Measurements from ENCODE around the gene NARF. TPM values are rescaled to one million over a fixed set of nuclear protein-coding genes. Genes with fewer than 3 reads are reported as not detected.
A peak's percentile ranks its signal among the peaks of the same experiment; 100 is the strongest.
"Not testable (repeated sequence)": the region's sequence is repeated elsewhere in the genome, so short reads cannot be mapped to it uniquely, and the experiment has no call there.

NARF gene
- total RNA-seq, 1 donor: 80.5 TPM

DNA sequence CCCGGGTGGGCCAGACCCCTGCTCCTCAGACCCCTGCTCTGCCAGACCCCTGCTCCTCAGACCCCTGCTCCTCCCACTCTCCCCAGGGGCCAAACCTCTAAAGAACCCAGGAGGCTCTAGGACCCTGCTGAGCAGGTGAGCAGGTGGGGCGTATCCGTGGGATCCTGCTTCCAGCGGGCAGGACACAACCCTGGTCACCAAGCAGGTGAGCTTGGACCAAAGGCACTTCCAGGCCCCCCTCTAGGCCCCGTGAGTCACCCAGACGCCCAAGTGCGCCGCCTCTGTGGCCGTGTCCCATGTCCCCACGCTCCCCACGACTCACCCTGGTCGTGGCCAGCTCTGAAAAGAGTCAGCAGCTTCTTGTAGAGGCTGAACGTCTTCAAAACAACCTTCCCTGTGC, 13.0 kb upstream of the NARF start:
- no peak for DNase-seq (ENCODE audit: low read depth in 2 of 3, low spot score in 2 of 3)

DNA sequence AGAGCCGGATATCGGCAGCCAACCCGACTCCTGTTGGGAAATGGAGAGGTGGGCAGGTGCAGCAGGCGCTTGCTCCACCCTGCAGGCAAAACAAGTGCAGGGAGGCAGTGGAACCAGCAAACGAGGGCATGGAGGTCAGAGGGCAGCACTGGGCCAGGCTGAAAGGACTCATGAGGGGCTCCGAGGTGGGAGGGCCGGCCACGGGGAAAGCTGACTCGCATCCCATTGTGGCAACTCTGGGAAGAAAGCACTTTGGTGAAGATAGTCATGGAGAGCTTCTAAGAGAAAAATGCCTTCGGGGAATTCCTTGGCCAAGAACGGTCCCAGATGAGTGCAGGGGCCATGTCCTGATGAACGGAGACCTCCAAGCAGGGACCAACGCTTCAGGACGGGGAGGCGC, 12.4 kb upstream of the NARF start:
- DNase-seq (ENCODE audit: low read depth in 2 of 3, low spot score in 2 of 3): no peak

DNA sequence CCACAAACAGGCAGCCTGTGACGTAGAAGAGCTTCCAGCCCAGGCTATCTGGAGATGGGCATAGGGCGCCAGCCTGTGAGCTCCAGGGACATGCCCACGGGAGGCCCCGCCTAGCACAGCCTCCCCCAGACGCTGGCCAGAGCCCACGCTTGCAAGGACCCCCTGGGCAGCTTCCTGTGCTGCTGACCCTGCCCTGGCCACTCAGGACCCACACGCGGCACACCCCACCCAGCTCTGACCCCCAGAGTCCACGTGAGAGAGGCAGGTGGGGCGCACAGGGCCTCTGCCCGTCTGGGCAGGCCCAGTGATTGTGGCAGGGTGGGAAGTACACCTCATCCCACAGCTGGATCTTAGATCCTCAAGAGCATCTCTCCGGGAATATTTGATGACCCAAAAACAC, 11.9 kb upstream of the NARF start:
- DNase-seq (ENCODE audit: low read depth in 2 of 3, low spot score in 2 of 3): no peak

DNA sequence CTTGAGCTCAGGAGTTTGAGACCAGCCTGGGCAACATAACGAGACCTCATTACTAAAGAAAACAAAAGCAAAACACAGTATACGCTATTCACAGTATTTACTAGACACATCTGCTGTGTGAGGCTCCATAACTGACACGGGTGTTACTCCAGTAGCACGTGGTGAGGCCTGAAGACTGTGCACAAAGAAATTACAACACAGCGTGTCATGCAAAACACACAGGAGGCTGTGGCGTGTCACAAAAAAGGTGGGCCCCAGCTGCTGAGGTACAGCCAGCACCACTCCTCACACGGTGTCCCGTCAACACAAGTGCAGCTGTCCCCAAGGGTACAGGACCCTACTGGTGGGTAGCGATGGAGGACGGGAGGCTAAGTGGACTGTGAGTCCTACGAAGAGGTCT, 10.7 kb upstream of the NARF start:
- no peak for DNase-seq (ENCODE audit: low read depth in 2 of 3, low spot score in 2 of 3)

DNA sequence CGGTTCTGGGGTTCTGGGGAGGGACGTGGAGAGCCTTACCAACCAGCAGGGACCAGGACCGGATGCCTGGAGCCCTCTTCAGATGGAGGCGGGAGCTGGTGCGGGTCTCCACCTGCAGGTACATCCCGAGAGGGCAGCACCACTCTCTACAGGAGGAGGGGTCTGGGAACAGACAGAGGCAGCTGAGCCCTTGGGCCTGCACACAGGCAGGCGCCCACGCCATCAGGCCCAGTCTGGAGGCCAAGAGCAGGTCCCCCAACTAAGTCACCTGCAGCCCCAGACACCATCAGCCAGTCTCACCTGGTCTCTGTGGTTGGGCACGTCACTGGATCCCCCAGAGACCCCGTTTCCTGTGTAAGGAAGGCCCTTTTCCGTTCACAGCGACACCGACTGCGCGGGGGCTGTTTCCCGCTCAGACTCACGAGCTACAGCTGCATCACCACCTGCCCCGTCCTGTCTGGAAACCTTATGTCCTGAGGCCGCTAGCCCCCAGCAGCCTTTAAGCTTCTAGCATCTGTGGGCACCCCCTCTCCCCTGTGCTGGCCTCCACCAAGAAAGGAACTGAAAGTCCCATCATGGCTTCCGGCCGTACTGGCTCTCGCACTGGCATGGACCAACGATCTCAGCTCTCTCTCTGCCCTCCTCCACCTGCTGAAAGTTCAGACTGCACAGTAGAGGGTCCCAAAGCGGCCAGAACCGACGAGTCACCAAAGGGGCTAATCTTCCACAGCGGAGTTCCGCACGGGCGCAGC, 9.2 kb upstream of the NARF start:
- peak; percentile 39 to 77 (median 62) for DNase-seq (ENCODE audit: low read depth in 2 of 3, low spot score in 2 of 3)

DNA sequence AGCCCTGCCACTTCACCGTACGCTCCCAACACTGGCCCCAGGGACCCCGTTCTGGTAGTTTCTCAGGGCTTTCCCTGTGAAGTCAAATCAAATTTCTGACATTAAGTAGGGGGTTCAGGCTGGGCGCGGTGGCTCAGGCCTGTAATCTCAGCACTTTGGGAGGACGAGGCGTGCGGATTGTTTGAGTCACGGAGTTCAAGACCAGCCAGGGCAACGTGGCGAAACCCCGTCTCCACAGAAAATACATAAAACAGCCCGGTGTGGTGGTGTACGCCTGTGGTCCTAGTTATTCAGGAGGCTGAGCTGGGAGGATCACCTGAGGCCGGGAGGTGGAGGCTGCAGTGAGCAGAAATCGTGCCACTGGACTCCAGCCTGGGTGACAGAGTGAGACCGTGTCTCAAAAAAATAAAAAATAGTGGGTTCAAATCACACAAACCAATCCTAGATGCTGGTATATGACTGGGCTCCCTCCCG, 8.6 kb upstream of the NARF start:
- no peak for DNase-seq (ENCODE audit: low read depth in 2 of 3, low spot score in 2 of 3)

DNA sequence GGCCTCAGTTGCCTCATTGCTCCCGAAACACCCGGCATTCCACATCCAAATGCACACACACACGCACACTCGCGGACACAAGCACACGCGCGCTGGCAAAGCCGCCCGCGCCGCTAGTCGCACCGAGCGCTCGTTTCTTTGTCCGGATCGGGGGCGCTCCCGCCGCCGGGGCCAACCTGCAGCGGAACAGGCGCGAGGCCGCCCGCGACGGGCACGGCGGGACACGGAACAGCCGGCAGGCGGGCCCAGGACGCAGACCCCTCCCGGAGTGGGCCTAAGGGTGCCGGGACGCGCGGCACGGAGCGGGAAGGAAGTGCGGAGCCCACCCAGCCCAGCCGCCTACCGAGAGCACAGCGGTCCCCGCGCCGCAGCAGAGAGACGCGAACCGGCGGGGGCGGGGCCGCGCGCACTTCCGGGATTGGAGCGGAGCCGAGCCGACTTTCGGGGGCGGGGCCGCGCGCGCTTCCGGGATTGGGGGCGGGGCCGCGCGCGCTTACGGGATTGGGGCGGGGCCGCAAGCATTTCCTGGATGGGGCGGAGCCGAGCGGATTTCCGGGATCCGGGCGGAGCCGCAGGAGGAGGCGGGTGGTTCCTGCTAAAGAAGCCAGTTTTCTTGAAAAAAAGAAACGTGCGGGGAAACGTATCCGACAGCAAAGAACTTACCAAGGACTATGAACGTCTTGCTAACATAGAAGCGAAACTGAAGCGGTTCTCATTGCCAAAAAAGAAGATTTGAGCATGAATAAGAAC, 8.0 kb upstream of the NARF start, which contains the start of gene CYBC1:
Gene CYBC1 (minus strand): TSS at position 396 of the 750 bp plus-strand sequence. CDS start 1,498 bp downstream, outside the sequence.
- DNase-seq (ENCODE audit: low read depth in 2 of 3, low spot score in 2 of 3): peak; percentile 92 to 95 (median 94)

DNA sequence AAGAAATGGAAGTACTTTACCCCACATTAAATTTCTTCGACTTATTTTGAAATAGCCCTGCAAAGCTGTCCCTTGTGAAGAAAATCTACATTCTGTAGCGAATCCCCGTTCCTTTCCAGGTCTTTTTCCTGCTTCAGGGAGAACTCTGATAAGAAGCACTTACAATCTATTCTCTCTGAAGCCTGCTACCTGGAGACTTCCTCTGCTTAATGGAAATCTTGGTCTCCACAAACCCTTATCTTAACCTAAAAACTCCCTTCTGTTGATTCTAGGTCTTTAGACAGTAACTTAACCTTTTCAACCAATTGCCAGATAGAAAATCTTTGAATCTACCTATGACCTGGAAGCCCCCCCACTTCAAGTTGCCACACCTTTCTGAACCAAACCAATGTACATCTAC, 6.4 kb upstream of the NARF start:
- no peak for DNase-seq (ENCODE audit: low read depth in 2 of 3, low spot score in 2 of 3)

DNA sequence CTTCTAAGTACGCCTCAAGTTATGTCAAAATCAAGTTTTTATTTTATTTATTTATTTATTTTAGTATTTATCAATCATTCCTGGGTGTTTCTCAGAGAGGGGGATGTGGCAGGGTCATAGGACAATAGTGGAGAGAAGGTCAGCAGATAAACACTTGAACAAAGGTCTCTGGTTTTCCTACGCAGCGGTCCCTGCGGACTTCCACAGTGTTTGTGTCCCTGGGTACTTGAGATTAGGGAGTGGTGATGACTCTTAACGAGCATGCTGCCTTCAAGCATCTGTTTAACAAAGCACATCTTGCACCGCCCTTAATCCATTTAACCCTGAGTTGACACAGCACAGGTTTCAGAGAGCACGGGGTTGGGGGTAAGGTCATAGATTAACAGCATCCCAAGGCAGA, 5.4 kb upstream of the NARF start:
- not testable (repeated sequence) for DNase-seq (ENCODE audit: low read depth in 2 of 3, low spot score in 2 of 3)

DNA sequence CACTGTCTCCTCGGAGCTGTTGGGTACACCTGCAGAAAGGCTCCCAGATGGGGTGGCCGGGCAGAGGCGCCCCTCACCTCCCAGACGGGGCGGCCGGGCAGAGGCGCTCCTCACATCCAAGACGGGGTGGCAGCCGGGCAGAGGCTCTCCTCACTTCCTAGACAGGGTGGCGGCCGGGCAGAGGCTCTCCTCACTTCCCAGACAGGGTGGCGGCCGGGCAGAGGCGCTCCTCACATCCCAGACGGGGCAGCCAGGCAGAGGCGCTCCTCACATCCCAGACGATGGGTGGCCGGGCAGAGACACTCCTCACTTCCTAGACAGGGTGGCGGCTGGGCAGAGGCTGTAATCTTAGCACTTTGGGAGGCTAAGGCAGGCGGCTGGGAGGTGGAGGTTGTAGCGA, 4.8 kb upstream of the NARF start:
- DNase-seq (ENCODE audit: low read depth in 2 of 3, low spot score in 2 of 3): not testable (repeated sequence)

DNA sequence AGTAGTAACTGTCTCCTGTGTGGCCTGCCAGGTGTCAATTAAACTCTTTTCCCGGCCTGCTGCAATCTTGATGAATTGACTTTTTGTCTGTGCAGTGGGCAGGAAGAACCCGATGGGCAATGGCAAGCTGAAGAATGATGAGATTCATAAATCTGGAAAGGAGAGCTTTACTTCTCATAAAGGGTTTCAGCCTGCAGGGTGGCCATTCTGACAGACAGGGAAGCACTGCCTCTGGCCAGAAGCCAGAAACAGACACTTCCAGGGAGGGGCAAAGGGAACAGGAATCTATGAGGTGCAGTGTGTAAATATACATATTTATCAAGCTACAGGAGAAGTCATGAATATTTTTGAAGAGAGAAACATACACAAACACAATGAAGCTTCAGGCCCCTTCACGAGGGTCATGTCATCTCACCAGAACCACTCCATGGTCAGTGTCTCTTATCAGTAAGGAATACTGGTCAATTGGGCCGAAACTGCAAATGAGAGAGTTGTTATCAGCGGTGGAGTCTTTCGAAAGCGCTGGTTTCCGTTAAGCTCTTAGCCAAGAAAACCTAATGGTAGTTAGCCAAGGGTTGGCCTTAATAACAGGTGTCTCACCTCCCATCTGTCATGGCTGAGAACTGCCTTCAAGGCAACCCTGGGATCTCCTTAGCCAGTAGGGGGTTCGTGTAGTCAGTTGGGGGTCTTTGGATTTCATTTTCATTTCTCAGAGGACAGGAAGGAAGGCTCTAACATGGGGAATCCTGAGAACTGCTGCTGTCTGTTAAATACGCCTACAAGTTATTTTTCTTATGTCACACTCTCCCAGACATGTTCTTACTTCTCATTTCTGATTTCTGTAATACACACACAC, 1.2 kb upstream of the NARF start:
- no peak for DNase-seq (ENCODE audit: low read depth in 2 of 3, low spot score in 2 of 3)

DNA sequence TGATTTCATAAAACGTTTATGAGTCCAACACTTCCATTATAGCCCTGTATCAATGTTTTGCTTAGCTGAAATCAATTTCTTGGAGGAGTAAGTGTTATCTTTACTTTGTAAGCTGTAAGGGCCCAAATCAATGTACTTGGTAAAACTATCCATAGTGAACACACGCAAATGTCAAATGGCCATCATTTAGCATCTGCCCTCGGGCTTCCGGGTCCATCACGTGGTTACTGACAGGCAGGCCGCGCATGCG, 687 bp upstream of the NARF start:
- DNase-seq (ENCODE audit: low read depth in 2 of 3, low spot score in 2 of 3): peak in 1 of 3 donors; percentile 95

DNA sequence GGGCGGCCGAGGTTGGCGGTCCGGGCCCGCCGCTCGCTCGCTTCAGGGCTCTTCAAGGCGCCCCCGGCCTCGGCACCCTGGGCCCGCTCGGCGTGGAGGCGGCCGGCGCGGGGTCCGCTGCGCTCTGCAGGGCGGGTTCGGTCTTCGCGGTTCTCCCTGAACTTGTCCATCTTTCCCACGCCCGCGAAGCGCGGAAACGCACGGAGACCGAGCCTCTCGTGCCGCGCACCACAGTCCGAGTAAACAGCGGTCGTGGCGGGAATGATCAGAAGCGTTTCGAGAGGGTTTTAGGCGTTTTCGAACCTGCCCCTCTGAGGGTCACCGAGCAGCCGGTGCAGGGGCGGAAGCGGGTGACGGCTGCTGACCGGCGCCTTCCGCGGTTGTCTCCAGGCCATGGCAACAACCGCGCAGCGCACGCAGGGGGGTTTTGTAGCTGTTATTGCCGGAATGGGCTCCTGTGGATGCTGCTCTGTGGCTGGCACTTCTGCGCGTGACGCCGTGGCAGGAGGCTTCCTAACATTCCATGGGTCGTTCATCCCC, 414 bp downstream of the NARF start:
- DNase-seq (ENCODE audit: low read depth in 2 of 3, low spot score in 2 of 3): peak in 2 of 3 donors; percentile 47 to 52

DNA sequence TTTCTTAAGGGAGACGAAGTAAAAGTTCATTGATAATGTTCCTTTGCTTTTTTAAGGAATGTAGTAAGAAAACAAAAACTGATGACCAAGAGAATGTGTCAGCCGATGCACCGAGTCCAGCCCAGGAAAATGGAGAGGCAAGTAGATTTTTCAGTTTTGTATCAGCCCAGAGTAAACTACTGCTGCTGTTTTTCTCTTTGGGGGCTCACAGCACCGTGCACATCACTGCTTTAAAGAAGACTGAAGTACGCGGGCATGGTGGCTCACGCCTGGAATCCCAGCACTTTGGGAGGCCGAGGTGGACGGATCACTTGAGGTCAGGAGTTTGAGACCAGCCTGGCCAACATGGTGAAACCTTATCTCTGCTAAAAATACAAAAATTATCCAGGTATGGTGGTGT, 1.4 kb downstream of the NARF start:
- DNase-seq (ENCODE audit: low read depth in 2 of 3, low spot score in 2 of 3): not testable (repeated sequence)

DNA sequence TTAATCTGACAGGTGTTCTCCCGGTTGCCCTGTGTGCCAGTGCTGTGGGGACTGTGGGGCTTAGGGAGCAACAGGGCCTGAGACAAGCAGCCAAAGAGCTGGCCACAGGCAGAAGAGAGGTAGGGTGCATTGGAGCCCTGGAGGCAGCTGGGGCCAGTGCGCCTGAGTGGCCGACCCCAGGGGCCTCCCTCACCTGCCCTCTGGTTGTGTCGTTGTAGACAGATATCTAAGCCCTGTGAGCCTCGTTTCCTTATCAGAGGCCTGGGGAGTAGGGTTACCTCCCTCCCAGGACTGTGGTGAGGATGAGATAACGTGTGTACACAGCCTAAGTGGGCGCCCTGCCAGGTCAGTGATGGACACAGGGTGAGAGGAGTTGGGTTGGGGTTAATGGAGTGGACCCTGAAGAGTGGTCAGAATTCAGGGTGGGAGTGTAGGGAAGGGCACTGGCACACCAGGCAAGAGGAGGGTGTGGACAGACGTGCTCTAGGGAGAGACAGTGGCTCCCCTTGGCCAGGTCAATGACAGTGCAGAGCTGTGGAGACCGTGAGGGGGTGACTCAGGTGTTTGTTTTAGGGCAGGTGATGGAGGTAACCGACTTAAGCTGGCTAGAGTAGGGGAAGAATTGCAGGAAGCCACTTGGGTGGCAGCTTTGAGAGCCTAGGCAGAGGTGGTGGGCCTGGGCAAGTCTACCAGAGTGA, 3.4 kb downstream of the NARF start:
- DNase-seq (ENCODE audit: low read depth in 2 of 3, low spot score in 2 of 3): no peak

DNA sequence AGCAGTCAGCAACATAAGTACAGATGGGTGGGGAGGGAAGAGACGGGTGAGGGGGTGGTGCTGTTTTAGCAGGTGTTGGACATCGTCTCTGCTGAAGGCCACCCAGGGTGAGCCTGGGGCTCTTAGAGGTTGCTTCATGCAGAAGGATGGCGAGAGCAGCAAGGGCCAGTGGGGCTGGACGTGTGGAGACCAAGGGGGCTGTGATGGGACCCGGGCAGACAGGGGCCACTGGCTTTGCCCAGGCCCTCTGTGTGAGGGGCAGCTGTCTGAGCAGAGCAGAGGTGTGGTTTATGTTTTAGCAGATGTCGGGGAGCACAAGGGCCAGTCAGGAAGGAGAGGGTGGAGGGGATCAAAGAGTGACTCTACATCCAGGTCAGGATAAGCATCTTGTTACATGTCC, 4.8 kb downstream of the NARF start:
- no peak for DNase-seq (ENCODE audit: low read depth in 2 of 3, low spot score in 2 of 3)

DNA sequence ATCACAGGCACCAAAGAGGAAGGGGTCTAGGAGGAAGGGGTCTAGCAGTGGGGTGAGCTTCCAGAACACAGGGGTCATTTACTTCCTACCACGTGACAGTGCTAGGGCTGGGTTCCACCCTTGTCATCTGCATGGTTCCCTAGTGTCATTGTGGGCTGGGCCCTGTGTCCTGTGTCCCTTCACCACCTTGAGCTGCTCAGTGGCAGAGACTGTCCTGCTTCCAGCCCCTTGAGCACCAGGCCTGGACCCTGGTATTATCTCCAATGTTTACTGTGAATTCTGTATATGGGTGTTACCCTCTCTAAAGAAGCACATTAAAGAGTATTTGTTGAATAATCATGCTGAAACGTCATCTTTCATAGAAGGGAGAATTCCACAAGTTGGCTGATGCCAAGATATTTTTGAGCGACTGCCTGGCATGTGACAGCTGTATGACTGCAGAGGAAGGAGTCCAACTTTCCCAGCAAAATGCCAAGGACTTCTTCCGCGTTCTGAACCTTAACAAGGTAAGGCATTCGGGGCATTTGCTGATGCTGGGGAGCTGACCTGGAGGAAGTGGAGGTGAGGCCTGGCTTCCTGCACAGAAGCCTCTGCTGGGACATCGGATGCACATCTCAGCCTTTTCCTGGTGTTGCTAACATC, 5.5 kb downstream of the NARF start:
- DNase-seq (ENCODE audit: low read depth in 2 of 3, low spot score in 2 of 3): no peak

DNA sequence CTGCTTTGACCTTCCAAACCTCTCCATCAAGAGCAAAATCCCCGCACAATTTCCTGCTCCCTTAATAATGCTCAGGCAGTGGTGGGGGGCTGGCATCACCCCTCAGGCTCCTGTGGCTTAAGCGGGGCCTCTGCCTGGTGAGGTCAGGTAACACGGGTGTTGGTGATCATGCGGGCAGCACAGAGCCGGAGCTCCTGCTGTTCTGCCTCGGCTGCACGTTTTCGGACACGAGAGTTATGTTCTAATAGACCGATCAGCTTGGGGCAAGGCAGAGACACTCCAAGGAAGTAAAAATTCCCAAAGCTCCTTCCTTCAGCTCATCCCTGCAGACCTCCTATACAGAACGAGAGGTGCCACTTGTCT, 6.0 kb downstream of the NARF start:
- no peak for DNase-seq (ENCODE audit: low read depth in 2 of 3, low spot score in 2 of 3)

DNA sequence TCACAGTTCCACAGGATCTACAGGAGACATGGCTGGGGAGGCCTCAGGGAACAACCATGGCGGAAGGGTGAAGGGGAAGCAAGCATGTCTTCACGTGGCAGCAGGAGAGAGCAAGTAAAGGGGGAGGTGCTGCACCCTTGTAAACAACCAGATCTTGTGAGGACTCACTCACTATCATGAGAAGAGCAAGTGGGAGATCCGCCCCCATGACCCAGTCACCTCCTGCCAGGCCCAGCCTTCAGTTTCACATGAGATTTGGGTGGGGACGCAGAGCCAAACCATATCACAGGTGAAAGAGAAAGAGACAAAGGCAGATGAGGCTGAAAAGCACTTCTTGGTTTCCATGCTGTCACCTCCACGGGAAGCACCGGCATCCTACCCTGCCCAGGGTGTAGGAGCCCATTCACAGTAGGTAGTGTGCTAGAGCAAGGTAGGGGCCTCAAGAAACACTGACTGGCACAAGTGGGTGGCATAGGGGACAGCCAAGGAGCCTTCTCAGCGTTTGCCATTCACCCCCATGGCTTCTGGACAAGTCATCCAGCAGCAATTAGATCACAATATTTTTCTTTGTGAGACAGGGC, 6.6 kb downstream of the NARF start:
- no peak for DNase-seq (ENCODE audit: low read depth in 2 of 3, low spot score in 2 of 3)

DNA sequence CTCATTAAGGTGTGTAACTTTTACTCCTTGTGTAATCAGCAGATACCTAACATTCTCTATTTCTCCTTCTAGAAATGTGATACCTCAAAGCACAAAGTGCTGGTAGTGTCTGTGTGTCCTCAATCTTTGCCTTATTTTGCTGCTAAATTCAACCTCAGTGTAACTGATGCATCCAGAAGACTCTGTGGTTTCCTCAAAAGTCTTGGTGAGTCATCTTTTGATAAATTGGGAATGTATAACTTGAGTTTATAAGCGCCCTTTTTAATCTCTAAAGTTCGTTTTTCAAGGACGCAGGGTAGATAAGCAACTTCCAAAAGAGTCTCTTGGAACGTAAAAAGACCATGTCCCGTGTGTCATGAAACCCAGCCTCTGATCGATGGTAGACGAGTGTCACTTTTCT, 10.2 kb downstream of the NARF start:
- no peak for DNase-seq (ENCODE audit: low read depth in 2 of 3, low spot score in 2 of 3)
